ACHN (cell line): Measurements from ENCODE around the gene RNF126.
A peak's percentile ranks its signal among the peaks of the same experiment; 100 is the strongest.
"Not testable (repeated sequence)": the region's sequence is repeated elsewhere in the genome, so short reads cannot be mapped to it uniquely, and the experiment has no call there.

Source experiments
- DNase-seq: peaks from one replicate; pipeline ENCODE4 v3.0.0-alpha.2; 2015
- in situ Hi-C: cut with HindIII; loops from 2 replicates; pipeline ENCODE4 v1.10.0; 2017; ENCODE audit warnings: low sequenced_read_pairs, low pct_ligation_motif_present, low pct_unique_long_range_greater_than_20kb

RNF126 gene

DNA sequence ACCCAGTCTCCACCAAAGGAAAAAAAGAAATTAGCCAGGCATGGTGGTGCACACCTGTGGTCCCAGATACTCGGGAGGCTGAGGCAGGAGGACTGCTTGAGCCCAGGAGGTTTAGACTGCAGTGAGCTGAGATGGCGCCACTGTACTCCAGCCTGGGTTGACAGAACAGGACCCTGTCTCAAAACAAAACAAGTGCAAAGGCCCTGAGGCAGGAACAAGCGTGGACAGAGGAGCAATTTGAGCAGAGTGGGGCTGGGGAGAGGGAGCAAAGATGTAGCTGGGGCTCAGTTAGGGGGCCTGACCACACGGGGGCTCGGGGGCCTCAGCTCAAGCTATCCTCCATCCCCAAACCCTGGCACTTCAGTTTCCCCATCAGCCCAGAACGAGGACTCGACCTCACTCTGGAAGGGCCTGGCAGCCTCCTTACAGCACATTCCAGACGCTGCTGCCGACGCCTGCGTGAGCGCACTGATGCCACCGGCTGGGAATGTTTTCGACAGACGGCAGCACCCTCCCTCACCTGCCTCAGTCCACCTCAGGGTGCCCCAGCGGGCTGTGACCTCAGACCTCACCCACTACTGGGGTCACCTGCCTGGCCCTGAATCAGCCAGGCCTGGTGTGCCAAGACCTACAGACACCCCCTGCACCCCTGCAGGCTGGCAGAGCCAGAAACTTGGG is 27.9 kb downstream of the RNF126 start:
- DNase-seq: no peak
- in situ Hi-C loops: no loop called here

- DNase-seq: no peak
- in situ Hi-C loops: no loop called here
Measured at GRCh38 chr19:633786-634639, 29.0 kb downstream of the RNF126 start.

- peak; percentile 95 for DNase-seq
- in situ Hi-C loops: no loop called here
Measured at GRCh38 chr19:633068-633785, 29.8 kb downstream of the RNF126 start, which contains the start of gene POLRMT. POLRMT (minus strand) TSS chr19:633537; CDS start chr19:633512, 25 bp downstream.

DNA sequence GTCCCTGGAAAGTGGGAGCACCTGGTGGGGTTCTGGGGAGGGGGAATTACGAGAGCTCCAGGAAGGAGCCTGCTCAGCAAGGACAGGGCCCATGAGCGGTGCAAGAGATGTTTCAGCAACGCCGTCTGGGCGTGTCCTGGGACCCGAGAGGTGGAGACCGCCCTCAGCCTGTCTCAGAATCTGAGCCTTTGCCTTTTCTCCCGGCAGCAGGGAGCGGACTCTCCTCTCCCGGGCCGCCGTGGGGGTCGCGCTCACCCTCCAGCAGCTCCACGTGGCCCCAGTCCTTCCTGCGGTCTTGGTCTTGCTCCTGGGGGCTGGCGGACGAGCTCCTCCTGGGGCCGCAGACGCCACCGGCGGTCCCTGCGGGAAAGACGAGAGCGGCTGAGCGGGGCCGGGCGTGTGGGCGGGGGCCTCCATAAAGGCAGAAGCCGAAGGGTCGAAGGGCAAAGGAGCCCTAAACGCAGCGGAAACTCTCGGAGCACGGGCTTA is 30.4 kb downstream of the RNF126 start:
- DNase-seq: peak; percentile 61
- in situ Hi-C loops: no loop called here

- DNase-seq: no peak
- in situ Hi-C loops: no loop called here
Measured at GRCh38 chr19:629961-630714, 32.9 kb downstream of the RNF126 start.

DNA sequence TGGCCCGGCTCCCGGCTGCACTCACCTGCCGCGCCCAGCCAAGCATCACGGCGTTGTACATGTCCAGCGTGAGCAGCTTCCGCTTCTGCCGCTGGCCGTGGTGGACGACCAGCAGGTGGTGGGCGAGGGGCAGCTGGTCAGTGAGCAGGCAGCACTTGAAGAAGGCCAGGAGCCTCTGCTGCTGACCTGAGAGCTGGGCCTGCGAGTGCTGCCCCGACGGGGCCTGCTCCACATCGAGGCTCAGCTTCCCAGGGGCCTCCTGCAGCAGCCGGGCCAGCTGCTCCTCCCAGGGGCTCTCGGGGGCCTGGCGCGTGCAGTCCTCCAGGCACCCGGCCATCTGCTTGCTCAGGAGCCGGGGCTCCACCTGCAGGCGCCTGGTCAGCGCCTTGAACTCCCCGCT is 33.5 kb downstream of the RNF126 start:
- DNase-seq, in situ Hi-C loops: not testable (repeated sequence)

DNA sequence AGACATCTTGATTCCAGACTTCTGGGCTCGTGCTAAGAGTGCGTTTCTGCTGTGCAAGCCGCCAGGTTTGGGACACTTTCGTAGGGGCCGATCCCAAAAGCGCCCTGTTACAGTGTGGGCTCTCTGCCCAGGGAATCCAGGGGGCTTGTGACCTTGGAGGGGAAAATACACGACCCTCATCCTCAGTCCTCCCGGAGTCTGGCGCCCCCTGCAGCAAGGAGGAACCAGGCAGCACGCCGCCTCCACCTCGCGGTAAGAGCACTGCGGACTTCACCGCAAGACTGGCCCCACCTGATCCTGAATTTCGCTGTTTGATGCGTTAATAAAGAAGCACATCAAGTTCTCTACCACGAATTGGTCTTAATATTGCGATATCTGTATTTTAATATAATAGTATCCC is 34.8 kb downstream of the RNF126 start:
- in situ Hi-C loops: no loop called here
- no peak for DNase-seq

GRCh38 chr19:626566-626965 is 36.4 kb downstream of the RNF126 start:
- DNase-seq, in situ Hi-C loops: not testable (repeated sequence)

- in situ Hi-C loops: no loop called here
- no peak for DNase-seq
Measured at GRCh38 chr19:625257-625656, 37.8 kb downstream of the RNF126 start.

- in situ Hi-C loops: no loop called here
Measured at GRCh38 chr19:624433-625109, 38.4 kb downstream of the RNF126 start.

DNA sequence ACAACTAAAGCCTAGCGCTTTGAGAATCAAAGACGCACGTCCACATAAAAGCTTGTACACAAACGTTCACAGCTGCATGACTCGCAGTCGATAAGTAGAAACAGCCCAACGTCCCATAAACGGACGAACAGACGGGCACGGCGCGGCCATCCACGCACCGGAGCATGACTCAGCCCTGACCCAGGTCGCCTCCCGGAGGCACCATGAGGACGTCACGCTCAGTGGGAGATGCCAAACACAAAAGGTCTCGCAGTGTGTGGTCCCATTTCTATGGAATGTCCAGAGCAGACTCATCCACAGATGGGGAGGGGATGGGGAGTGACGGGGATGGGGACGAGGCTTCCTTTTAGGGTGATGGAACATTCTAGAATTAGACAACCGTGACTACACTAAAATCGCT is 39.0 kb downstream of the RNF126 start:
- peak; percentile 72 for DNase-seq
- in situ Hi-C loops: no loop called here

More at GRCh38 chr19:624433-625109, 38.4 kb downstream of the RNF126 start:
- DNase-seq: no peak

- in situ Hi-C loops: no loop called here
- DNase-seq: no peak
Measured at GRCh38 chr19:623175-623916, 39.7 kb downstream of the RNF126 start.

GRCh38 chr19:622666-623065 is 40.3 kb downstream of the RNF126 start:
- in situ Hi-C loops: no loop called here

DNA sequence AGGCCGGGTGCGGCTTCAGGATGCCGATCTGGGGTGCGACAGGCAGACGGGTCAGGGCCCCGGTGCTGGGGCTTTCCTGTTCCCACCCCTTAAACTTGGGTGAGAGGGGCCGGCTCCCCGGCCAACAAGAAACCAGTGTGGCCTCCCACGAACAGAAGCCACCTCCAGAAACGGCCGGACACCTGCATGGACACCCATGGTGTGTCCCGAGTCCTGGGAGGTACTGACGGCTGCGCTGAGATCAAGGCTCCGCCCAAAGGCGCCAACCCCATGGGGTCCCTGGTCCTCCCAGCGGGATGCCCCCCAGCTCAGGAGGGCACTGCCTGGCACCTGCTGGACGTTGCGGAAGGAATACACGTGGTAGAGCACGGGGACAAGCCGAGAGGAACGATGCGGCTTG is 41.2 kb downstream of the RNF126 start:
- in situ Hi-C loops: no loop called here
- DNase-seq: no peak

More at GRCh38 chr19:622666-623065, 40.3 kb downstream of the RNF126 start:
- DNase-seq: no peak

DNA sequence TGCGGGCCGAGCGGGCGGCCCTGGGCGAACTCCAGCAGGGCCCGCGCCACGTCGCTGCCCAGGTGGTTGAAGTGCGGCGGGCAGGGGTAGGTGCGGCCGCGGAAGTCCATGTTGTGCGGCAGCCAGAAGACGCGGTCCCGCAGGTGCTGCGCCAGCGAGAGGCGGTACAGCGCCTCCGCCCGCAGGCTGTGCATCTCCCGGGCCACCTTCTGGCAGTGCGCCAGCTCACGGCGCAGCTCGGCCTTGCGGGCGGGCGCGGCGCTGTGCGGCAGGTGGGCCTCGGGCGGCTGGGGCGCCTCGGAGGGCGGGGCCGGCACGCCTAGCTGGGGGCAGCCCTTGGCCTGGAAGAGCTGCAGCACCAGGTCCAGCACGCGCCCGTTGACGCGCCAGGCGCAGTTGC is 41.8 kb downstream of the RNF126 start:
- DNase-seq, in situ Hi-C loops: not testable (repeated sequence)

DNA sequence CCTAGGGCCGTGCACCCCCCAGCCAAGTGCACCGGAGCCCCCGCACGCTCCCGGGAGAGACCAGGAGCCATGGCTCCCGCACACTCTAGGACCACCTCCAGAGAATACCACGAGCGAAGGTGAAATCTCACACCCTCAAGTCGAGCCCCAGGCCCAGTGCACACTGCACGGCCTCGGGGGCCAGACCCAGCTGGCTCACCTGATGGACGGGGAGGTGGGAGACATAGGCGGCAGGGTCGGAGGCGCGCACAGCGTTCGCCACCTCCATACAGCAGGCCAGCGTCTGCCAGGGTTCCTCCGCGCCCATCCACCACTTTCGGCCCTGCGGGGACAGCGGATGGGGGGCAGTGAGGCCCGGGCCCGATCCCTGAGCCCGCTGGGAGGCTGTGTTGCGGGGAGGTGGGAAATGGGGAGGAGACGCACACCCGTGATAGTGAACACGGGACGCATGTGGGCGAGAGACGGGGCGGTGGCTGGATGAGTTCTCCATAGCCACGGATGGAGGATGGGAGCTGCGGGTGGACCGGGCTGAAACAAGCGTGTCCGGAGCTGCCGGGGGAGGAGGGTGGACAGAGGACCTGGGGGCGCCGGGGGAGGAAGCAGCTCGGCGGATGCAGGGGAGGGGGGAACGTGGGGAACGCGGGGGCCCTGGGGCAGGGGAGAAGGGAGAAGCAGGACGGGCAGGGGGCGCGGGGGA is 42.7 kb downstream of the RNF126 start:
- in situ Hi-C loops: no loop called here
- no peak for DNase-seq
